Naive thymus-derived CD4-positive, alpha-beta T cell (primary cell): ENCODE data around the gene SPIRE2. TPM values are rescaled to one million over a fixed set of nuclear protein-coding genes. Genes with fewer than 3 reads are reported as not detected.

ENCODE experiments used
- ATAC-seq: fragments of 150-1000 bp; cut with Tn5 transposase; 2 replicates; pipeline ENCODE4 v1.10.0; 2021; ENCODE audit warnings: mild to moderate bottlenecking, moderate library complexity
- CTCF ChIA-PET: fragments of 350-600 bp; sonication (Branson Sonifier 250); formaldehyde crosslinking; loops from one replicate; lab custom pipeline; 2021; ENCODE audit warnings: antibody characterized with exemption; lab: Charles Lee
- POLR2A ChIA-PET: fragments of 350-600 bp; sonication (Branson Sonifier 250); formaldehyde crosslinking; loops from one replicate; lab custom pipeline; 2021; ENCODE audit warnings: antibody characterized with exemption, inconsistent platforms; lab: Charles Lee
- DNase-seq, 9 donors: peaks; one replicate each; pipeline versions ENCODE4 v3.0.0 to v3.0.0-alpha.2; 2020 to 2022; ENCODE audit warnings: mixed read lengths in 1 of 9
- H3K27ac ChIP-seq: one replicate; pipeline ENCODE4 v1.7.0; 2013; ENCODE audit warnings: mild to moderate bottlenecking, low read depth, low read length, moderate library complexity
- H3K27me3 ChIP-seq, 2 donors: one replicate each; pipeline ENCODE4 v1.7.0; 2013; ENCODE audit warnings: low read length in 2 of 2, mild to moderate bottlenecking in 2 of 2, moderate library complexity in 2 of 2; ENCODE audit not compliant: control insufficient read depth in 2 of 2, insufficient read depth in 2 of 2
- H3K36me3 ChIP-seq, 3 experiments: 1 replicate in 2 of 3; 2 replicates in 1 of 3; pipeline ENCODE4 v1.7.0; 2013; ENCODE audit warnings: low read length in 3 of 3, mild to moderate bottlenecking in 3 of 3, moderate library complexity in 1 of 3; ENCODE audit not compliant: insufficient read depth in 3 of 3, control insufficient read depth in 2 of 3
- H3K4me1 ChIP-seq, 2 donors: one replicate each; pipeline ENCODE4 v1.7.0; 2013; ENCODE audit warnings: low read length in 2 of 2, mild to moderate bottlenecking in 2 of 2, moderate library complexity in 1 of 2; ENCODE audit not compliant: control insufficient read depth in 2 of 2, insufficient read depth in 2 of 2
- H3K4me3 ChIP-seq: 2 replicates; pipeline ENCODE4 v1.7.0; 2013; ENCODE audit warnings: mild to moderate bottlenecking, low read length
- H3K9me3 ChIP-seq, 3 experiments: 1 replicate in 2 of 3; 2 replicates in 1 of 3; pipeline ENCODE4 v1.7.0; 2013; ENCODE audit warnings: low read length in 3 of 3; ENCODE audit not compliant: control insufficient read depth in 2 of 3
- H3K27ac Mint-ChIP-seq, 9 donors: one replicate each; pipeline ENCODE4 v1.8.0; 2020 to 2022; ENCODE audit warnings: mixed read lengths in 9 of 9, mild to moderate bottlenecking in 8 of 9, moderate library complexity in 5 of 9, inconsistent platforms in 2 of 9
- H3K27me3 Mint-ChIP-seq, 5 donors: one replicate each; pipeline ENCODE4 v1.8.0; 2021 to 2022; ENCODE audit warnings: mixed read lengths in 5 of 5, mild to moderate bottlenecking in 1 of 5
- H3K36me3 Mint-ChIP-seq, 5 donors: one replicate each; pipeline ENCODE4 v1.8.0; 2020 to 2022; ENCODE audit warnings: mixed read lengths in 5 of 5, mild to moderate bottlenecking in 3 of 5, inconsistent platforms in 1 of 5
- H3K4me1 Mint-ChIP-seq, 7 donors: one replicate each; pipeline ENCODE4 v1.8.0; 2020 to 2022; ENCODE audit warnings: mixed read lengths in 7 of 7, mild to moderate bottlenecking in 3 of 7, inconsistent platforms in 1 of 7
- H3K4me3 Mint-ChIP-seq, 10 donors: one replicate each; pipeline ENCODE4 v1.8.0; 2020 to 2022; ENCODE audit warnings: mild to moderate bottlenecking in 10 of 10, mixed read lengths in 10 of 10, moderate library complexity in 6 of 10, inconsistent platforms in 2 of 10
- H3K9me3 Mint-ChIP-seq, 11 donors: one replicate each; pipeline ENCODE4 v1.8.0; 2020 to 2022; ENCODE audit warnings: mixed read lengths in 11 of 11, mild to moderate bottlenecking in 4 of 11, inconsistent platforms in 1 of 11, moderate library complexity in 1 of 11
- intact Hi-C, 2 donors: fragments of 100-400 bp; cut with micrococcal nuclease; formaldehyde crosslinking; loops; one replicate each; pipeline ENCODE4 v1.15.1; 2023
- polyA plus RNA-seq, 2 donors: library from polyadenylated mRNA; unstranded; fragments of 300-500 nt; fragmentation: Illumina TruSeq; gene quantifications; one replicate each; pipeline ENCODE4 v1.2.3, GENCODE V29; 2021
- total RNA-seq, 6 experiments: library from RNA in 5 of 6; stranded (reverse) in 5 of 6; gene quantifications; 1 replicate in 5 of 6; 2 replicates in 1 of 6; pipeline ENCODE4 v1.2.3 and lab custom pipeline; 2021 to 2026

SPIRE2 gene
- total and polyA plus RNA-seq, 7 experiments from 2014 or later: 0.32 to 3.5 (median 1.3) TPM

- Mint-ChIP-seq H3K27ac (no peak overlapping the region), H3K9me3 (peaks cover 0 to 5% (median 0%) of the 10 kb centered on the region in 11 donors), H3K4me3 (no peak overlapping the region), H3K27me3 (no peaks in the 10 kb centered on the region), H3K4me1 (peaks cover 24 to 33% (median 28%) of the 10 kb centered on the region in 7 donors), H3K36me3 (peaks cover 0 to 4% (median 0%) of the 10 kb centered on the region in 5 donors)
- no peak for DNase-seq
- intact Hi-C loops: loop anchor here (1.0 to 2.0 kb wide), 3 partner anchors 43 to 153 kb away; partner anchors contain the start of gene FANCA (in 2 of the 2)
- Histone ChIP-seq H3K9me3 (no peaks in the 10 kb centered on the region), H3K4me3 (no peak overlapping the region), H3K4me1 (peaks cover 22 to 30% of the 10 kb centered on the region in 2 donors), H3K36me3 (no peaks in the 10 kb centered on the region), H3K27me3 (no peaks in the 10 kb centered on the region), H3K27ac (no peak overlapping the region)
- ATAC-seq: no peak
- ChIA-PET POLR2A (interaction anchor here (0.6 to 2.9 kb wide), 4 partner anchors 15 to 160 kb away, joined by 3 to 17 read pairs (median 3); no protein-coding TSS in a partner anchor), CTCF (interaction anchor here (0.6 to 6.5 kb wide), 12 partner anchors 8 to 160 kb away, joined by 3 to 71 read pairs (median 4); partner anchors contain the start of genes SPATA2L and TCF25)
These were observed 31.3 kb downstream of the SPIRE2 start for GRCh38 chr16:89859615-89860007.

DNA sequence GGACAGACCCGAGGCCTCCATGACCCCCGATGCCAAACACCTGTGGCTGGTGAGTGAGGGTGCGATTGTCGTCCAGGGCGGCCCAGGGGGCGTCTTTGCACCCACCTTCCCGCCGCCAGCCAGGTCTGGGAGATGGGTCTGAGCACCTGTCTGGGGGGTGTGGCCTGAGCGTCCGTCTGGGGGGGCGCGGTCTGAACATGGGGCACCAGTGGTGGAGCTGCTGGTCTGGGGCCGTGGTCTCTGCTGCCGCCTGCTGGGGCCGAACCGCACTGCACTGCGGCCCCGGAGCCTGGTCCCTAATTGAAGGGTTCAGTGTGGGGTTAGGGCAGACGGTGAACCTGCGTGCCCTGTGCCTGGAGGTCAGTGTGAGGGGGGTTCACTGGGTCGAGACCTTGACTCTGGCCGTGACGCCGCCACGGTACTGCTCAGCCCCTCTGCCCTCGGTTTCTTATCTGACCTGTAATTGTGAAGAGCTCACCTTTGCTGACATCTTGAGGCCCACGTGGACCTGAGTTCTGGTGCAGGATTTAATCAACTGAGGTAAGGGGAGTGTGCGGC lies 32.6 kb downstream of the SPIRE2 start:
- Mint-ChIP-seq H3K27ac (peak overlapping the region in 8 of 9 donors; percentile 39 to 83 (median 70)), H3K9me3 (peaks cover 0 to 5% (median 0%) of the 10 kb centered on the region in 11 donors), H3K27me3 (no peaks in the 10 kb centered on the region), H3K4me1 (peaks cover 32 to 42% (median 34%) of the 10 kb centered on the region in 7 donors), H3K36me3 (peaks cover 0 to 8% (median 0%) of the 10 kb centered on the region in 5 donors), H3K4me3 (peak overlapping the region in 5 of 10 donors; percentile 1 to 41 (median 26))
- ATAC-seq (peak; percentile 91), DNase-seq (peak; percentile 61 to 85 (median 70))
- POLR2A ChIA-PET: interaction anchor here (0.6 to 5.8 kb wide), 6 partner anchors 9 to 161 kb away, joined by 3 to 67 read pairs (median 4); partner anchors contain the start of gene TCF25
- intact Hi-C loops: loop anchor here (1.0 to 2.0 kb wide), 6 partner anchors 44 to 161 kb away; partner anchors contain the start of gene FANCA (in 2 of the 2)
- H3K4me1 ChIP-seq: peaks cover 27 to 32% of the 10 kb centered on the region in 2 donors
- CTCF ChIA-PET: interaction anchor here (0.5 to 6.5 kb wide), 16 partner anchors 10 to 161 kb away, joined by 3 to 71 read pairs (median 4); partner anchors contain the start of genes SPATA2L and TCF25
- H3K36me3 ChIP-seq: no peaks in the 10 kb centered on the region
- no peaks in the 10 kb centered on the region for H3K27me3 ChIP-seq
- no peak overlapping the region for H3K4me3 ChIP-seq
- no peak overlapping the region for H3K27ac ChIP-seq
- H3K9me3 ChIP-seq: no peaks in the 10 kb centered on the region

- Mint-ChIP-seq H3K27ac (peak overlapping the region in 1 of 9 donors; percentile 71), H3K36me3 (peaks cover 0 to 8% (median 0%) of the 10 kb centered on the region in 5 donors), H3K4me3 (no peak overlapping the region), H3K4me1 (peaks cover 32 to 42% (median 34%) of the 10 kb centered on the region in 7 donors), H3K27me3 (no peaks in the 10 kb centered on the region), H3K9me3 (peaks cover 0 to 5% (median 0%) of the 10 kb centered on the region in 11 donors)
- H3K27me3 ChIP-seq: no peaks in the 10 kb centered on the region
- POLR2A ChIA-PET: interaction anchor here (0.6 to 5.8 kb wide), 3 partner anchors 9 to 162 kb away, joined by 3 to 67 read pairs (median 17); partner anchors contain the start of gene TCF25
- intact Hi-C loops: loop anchor here (1.0 to 2.0 kb wide), 5 partner anchors 45 to 161 kb away; partner anchors contain the start of gene FANCA (in 2 of the 2)
- no peak overlapping the region for H3K4me3 ChIP-seq
- ATAC-seq (no peak), DNase-seq (no peak)
- CTCF ChIA-PET: interaction anchor here (0.6 to 6.5 kb wide), 10 partner anchors 9 to 319 kb away, joined by 3 to 71 read pairs (median 5); partner anchors contain the start of genes SPATA2L and TCF25
- H3K9me3 ChIP-seq: no peaks in the 10 kb centered on the region
- no peaks in the 10 kb centered on the region for H3K36me3 ChIP-seq
- peaks cover 27 to 32% of the 10 kb centered on the region in 2 donors for H3K4me1 ChIP-seq
- H3K27ac ChIP-seq: no peak overlapping the region
These were observed 33.4 kb downstream of the SPIRE2 start for GRCh38 chr16:89861648-89862047.

DNA sequence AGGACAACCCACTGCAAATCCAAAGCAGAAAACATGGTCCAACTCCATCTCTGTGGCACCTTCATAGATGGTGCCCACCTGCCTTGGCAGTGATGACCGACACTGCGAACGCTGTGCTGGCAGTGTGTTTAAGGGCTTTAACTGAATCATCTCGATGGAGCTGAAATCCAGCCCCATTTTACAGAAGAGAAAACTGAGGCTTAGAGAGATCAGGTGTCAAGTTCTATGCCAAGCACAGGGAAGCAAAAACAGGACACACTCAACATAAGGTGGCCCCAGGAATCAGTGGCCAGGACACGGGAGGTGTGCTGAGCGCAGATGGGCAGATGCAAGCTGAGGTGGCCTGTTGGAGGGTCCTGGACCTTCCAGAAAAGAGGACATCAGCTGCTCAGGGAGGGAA lies 34.5 kb downstream of the SPIRE2 start:
- ChIA-PET CTCF (interaction anchor here (0.8 to 6.5 kb wide), 6 partner anchors 9 to 163 kb away, joined by 3 to 71 read pairs (median 6); partner anchors contain the start of genes SPATA2L and TCF25), POLR2A (interaction anchor here (1.1 to 5.8 kb wide), 4 partner anchors 10 to 193 kb away, joined by 3 to 67 read pairs (median 10); partner anchors contain the start of gene TCF25)
- peaks cover 27 to 32% of the 10 kb centered on the region in 2 donors for H3K4me1 ChIP-seq
- peaks cover 32 to 42% (median 34%) of the 10 kb centered on the region in 7 donors for H3K4me1 Mint-ChIP-seq
- H3K27ac Mint-ChIP-seq: peak overlapping the region in 8 of 9 donors; percentile 72 to 95 (median 90)
- H3K4me3 ChIP-seq: peak overlapping the region; percentile 46
- H3K27ac ChIP-seq: peak overlapping the region; percentile 72
- H3K36me3 Mint-ChIP-seq: peaks cover 0 to 12% (median 0%) of the 10 kb centered on the region in 5 donors
- H3K9me3 Mint-ChIP-seq: peaks cover 0 to 5% (median 0%) of the 10 kb centered on the region in 11 donors
- peak overlapping the region in 9 of 10 donors; percentile 55 to 86 (median 73) for H3K4me3 Mint-ChIP-seq
- ATAC-seq: no peak
- DNase-seq: no peak
- no peaks in the 10 kb centered on the region for H3K9me3 ChIP-seq
- H3K36me3 ChIP-seq: no peaks in the 10 kb centered on the region
- intact Hi-C loops: no loop called here
- no peaks in the 10 kb centered on the region for H3K27me3 ChIP-seq
- no peaks in the 10 kb centered on the region for H3K27me3 Mint-ChIP-seq

- ATAC-seq (peak; percentile 68), DNase-seq (peak in 8 of 9 donors; percentile 32 to 60 (median 45))
- Histone ChIP-seq H3K36me3 (no peaks in the 10 kb centered on the region), H3K4me3 (peak overlapping the region; percentile 46), H3K27ac (peak overlapping the region; percentile 72), H3K4me1 (peaks cover 27 to 32% of the 10 kb centered on the region in 2 donors), H3K9me3 (peaks cover 0 to 4% (median 0%) of the 10 kb centered on the region in 3 experiments), H3K27me3 (no peaks in the 10 kb centered on the region)
- peak overlapping the region; percentile 55 to 86 (median 76) for H3K4me3 Mint-ChIP-seq
- H3K4me1 Mint-ChIP-seq: peaks cover 32 to 42% (median 34%) of the 10 kb centered on the region in 7 donors
- POLR2A ChIA-PET: interaction anchor here (0.6 to 5.8 kb wide), 7 partner anchors 9 to 194 kb away, joined by 3 to 67 read pairs (median 3); partner anchors contain the start of gene TCF25
- peaks cover 0 to 6% (median 0%) of the 10 kb centered on the region in 11 donors for H3K9me3 Mint-ChIP-seq
- CTCF ChIA-PET: interaction anchor here (0.6 to 6.5 kb wide), 6 partner anchors 8 to 164 kb away, joined by 3 to 71 read pairs (median 7); partner anchors contain the start of genes SPATA2L and TCF25
- intact Hi-C loops: loop anchor here (1.0 kb wide), 1 partner anchor 9 kb away; the partner anchor contains the start of gene TCF25 (in 2 of the 2)
- peak overlapping the region; percentile 72 to 95 (median 90) for H3K27ac Mint-ChIP-seq
- peaks cover 0 to 15% (median 0%) of the 10 kb centered on the region in 5 donors for H3K36me3 Mint-ChIP-seq
- no peaks in the 10 kb centered on the region for H3K27me3 Mint-ChIP-seq
These were observed 35.7 kb downstream of the SPIRE2 start for GRCh38 chr16:89863741-89864526.
